ENCODE data around the gene DIDO1.

DIDO1 gene

GRCh38 chr20:62920039-62920645, 6.2 kb downstream of the DIDO1 start:
- no peak for DNase-seq (ENCODE audit: low read depth)
- TF ChIP-seq CTCF (IDR thresholded peaks at IDR 0.05; ENCODE audit: low read depth, low read length, missing control alignments) = no peak
- no peak overlapping the region; the same call in 1 of the 2 replicates for H3K4me3 ChIP-seq (ENCODE audit: low read depth, low read length)

- TF ChIP-seq CTCF (IDR thresholded peaks at IDR 0.05; ENCODE audit: low read depth, low read length, missing control alignments) = no peak
Observed at GRCh38 chr20:62918831-62919230, 7.5 kb downstream of the DIDO1 start.

GRCh38 chr20:62918147-62918546, 8.2 kb downstream of the DIDO1 start:
- no peak overlapping the region for H3K4me3 ChIP-seq (ENCODE audit: low read depth, low read length)
- TF ChIP-seq CTCF (IDR thresholded peaks at IDR 0.05; ENCODE audit: low read depth, low read length, missing control alignments) = no peak
- DNase-seq (ENCODE audit: low read depth) = no peak

More at GRCh38 chr20:62918831-62919230, 7.5 kb downstream of the DIDO1 start:
- DNase-seq (ENCODE audit: low read depth) = no peak
- no peak overlapping the region; the same call in 1 of the 2 replicates for H3K4me3 ChIP-seq (ENCODE audit: low read depth, low read length)

- no peak overlapping the region for H3K4me3 ChIP-seq (ENCODE audit: low read depth, low read length)
- no peak for TF ChIP-seq CTCF (IDR thresholded peaks at IDR 0.05; ENCODE audit: low read depth, low read length, missing control alignments)
- DNase-seq (ENCODE audit: low read depth) = no peak
Observed at GRCh38 chr20:62917720-62918119, 8.6 kb downstream of the DIDO1 start.

GRCh38 chr20:62916703-62917476, 9.4 kb downstream of the DIDO1 start:
- no peak overlapping the region for H3K4me3 ChIP-seq (ENCODE audit: low read depth, low read length)
- TF ChIP-seq CTCF (IDR thresholded peaks at IDR 0.05; ENCODE audit: low read depth, low read length, missing control alignments) = no peak
- no peak for DNase-seq (ENCODE audit: low read depth)

- no peak for DNase-seq (ENCODE audit: low read depth)
- no peak overlapping the region for H3K4me3 ChIP-seq (ENCODE audit: low read depth, low read length)
- no peak for TF ChIP-seq CTCF (IDR thresholded peaks at IDR 0.05; ENCODE audit: low read depth, low read length, missing control alignments)
Observed at GRCh38 chr20:62914970-62915457, 11.3 kb downstream of the DIDO1 start.
